22Rv1 (cell line): Measurements from ENCODE around the gene CATSPERB.

Source experiments
- H3K27ac ChIP-seq: fragments of 450-650 bp; 2 replicates; pipeline ENCODE4 v1.5.1; 2017
- CTCF ChIP-seq: fragments of 450-650 bp; IDR thresholded peaks from 2 replicates; pipeline ENCODE4 v1.5.1; 2017; ENCODE audit warnings: mild to moderate bottlenecking
- ZFX ChIP-seq: fragments of 450-650 bp; IDR thresholded peaks from 2 replicates; pipeline ENCODE4 v1.6.1; 2017; ENCODE audit warnings: antibody characterized with exemption, borderline replicate concordance

The CATSPERB gene, protein sequence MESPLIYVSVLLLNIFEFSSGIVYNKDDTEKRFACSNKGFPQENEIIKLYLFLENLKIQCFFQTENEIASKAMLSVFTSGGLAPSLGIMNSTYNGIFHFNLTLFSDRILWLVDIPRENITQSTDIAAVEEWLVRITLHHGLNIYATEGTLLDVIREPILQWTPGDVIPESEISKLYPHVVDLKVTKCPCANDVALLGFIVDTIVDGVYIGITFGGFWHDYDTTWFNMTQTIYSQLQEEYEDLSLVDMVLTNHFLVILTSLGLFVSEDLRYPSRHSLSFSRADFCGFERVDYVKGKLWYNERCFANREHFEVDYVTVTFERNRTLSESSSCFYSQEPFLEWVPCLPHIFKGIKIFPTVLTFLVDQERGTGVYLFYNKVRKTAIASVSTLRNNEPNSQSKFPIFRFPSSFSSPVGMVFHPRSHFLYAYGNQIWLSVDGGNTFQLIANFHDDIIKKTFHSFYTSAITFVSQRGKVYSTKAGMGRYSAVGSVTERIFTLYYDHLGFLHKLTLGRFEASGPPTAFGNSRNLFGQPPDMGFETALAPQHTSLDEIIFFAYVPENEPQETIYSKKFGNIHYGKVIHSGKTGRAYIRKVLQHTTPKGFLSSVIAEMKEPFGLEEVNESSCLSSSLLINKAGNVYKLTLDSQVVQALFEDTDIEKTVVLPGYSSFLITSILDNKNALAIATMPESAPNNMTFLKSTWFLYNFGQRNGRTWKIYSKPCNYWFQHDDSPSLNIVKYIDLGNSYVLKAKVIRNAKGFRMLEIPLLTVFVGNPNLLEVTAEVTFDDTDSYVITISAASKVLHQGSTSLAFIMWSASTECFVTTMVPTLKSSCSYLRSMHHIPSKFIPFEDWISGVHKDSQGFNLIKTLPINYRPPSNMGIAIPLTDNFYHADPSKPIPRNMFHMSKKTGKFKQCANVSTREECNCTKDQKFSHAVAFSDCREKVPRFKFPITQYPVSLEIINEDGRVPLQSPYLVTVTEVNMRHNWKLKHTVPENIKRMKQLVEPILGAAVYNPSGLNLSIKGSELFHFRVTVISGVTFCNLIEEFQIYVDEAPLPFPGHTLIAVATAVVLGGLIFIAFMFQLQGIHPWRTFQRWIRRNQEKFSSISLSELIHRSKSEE

GRCh38 chr14:91731986-91732385, at the start of gene CATSPERB:
Gene CATSPERB, minus strand, starts transcription at chr14:91732086. Its CDS starts 2,607 bp downstream, at chr14:91729479.
- no peak within 1 kb of the TSS for H3K27ac ChIP-seq
- TF ChIP-seq ZFX: no peak
- TF ChIP-seq CTCF: no peak

DNA sequence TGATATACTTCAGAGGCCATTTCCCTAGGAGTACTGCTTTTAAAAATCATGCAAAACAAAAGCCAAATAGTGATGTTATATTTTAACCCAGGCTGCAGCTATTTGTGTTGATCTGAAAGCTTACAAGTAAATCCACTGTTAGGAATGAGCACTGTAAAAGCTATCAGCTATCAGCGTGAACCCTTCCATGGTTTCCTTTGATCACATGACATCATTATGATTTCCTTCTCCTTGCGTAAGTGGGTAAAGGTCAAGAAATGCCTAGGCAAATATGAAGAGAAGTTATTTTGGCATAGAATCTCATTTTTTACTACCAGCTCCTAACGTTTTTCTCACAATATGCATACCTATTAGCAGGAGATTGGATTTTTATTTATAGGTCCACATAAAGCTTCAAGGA, 48.6 kb upstream of the CATSPERB start:
- TF ChIP-seq ZFX (no peak), CTCF (no peak)
- no peak overlapping the region for H3K27ac ChIP-seq

DNA sequence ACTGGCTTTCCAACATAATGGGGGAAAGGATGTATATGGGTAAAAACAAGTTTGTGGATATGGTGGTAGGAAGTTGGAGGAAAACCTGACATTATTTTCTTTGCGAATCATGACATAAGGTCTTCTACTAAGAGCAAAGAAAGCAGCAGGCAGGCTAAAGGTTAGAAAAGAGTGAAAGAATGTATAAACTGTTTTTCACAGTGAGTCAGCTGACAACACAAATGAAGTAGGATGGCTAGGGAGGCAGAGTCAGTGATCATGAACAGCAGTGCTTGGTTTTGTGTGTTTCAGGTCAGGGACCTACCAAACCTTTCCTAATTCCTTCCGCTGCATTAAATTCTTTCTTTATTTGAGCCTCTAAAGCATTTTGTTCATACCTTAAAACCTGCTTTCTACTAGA, 46.3 kb upstream of the CATSPERB start:
- TF ChIP-seq ZFX (no peak), CTCF (no peak)
- no peak overlapping the region for H3K27ac ChIP-seq

DNA sequence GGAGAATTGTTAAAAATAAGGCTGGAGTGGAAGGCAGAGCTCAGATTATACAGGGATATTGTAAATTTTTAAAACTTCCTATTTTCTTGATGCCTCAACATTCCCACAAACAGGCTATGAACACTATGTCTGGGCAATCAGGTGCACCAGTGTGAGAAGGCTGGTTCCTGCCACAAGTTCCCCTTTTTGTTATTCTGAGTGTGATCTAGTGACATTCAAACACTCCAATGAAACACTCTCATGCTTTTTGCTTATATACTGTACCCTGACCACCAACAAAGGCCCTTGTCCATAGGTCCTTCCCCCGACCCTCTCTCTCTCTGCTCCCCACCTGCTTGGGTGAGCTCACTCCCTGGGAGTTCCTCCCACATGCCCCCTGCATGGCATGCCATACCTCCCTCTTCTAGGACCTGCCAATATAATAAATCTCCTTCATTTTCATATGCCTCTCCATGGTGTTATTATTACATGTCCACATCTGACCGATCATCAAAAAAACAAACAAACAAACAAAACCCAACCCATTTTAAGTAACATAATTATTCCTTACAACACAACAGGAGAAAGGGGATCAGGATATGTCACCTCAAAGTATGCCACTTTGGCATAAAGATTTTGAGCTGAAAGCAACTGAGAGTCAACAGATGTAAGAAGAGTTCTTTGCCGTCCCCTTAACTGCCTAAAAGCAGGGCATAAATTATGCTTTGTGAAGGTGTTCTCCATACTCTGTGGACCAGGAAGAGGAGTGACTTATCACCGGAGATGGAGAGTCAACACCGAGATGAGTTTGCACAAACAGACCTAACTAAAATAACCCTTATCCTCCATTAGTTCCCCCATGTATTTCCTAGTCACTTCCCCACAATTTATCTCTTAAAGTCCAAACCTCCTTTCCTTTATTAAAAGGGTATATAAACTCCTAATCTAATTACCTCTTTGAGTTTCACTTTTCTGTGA, 42.5 kb upstream of the CATSPERB start:
- TF ChIP-seq CTCF: no peak
- no peak for TF ChIP-seq ZFX
- no peak overlapping the region for H3K27ac ChIP-seq

- no peak overlapping the region for H3K27ac ChIP-seq
- TF ChIP-seq CTCF (no peak), ZFX (no peak)
Observed at GRCh38 chr14:91770185-91770584, 38.3 kb upstream of the CATSPERB start.

DNA sequence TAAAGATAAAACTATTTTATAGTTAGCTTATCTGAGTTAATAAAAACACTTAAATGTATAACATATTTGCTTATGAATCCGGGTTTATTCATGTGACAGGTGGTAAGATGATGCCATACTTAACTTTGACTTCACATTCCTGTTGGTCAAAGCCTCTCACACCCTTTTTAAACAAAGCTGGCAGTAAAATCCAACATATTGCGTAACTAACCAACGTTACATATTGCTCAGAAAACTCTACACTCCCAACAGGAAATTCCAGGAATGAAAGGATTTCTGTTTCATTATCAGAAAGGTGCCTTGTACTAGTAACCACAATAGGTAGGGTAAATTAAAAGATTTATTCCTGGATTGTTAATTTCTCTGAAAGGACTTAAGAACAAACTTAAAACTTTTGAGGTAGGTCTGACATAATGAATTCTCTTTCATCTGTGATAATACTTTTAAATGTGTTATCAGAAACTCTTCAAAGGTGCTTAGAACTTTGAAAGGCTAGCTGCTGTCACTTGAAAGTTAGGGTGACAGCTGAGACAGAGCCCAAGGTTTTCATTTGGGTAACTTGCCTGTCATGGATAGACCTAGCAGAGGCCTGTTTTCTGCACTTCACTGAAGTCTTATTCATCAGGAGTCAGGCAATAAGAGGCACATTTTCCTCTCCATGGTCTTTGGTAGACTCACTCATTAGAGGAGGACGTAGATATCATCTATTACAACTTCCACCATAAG, 23.8 kb upstream of the CATSPERB start:
- peak overlapping the region; percentile 38 for H3K27ac ChIP-seq
- no peak for TF ChIP-seq CTCF
- no peak for TF ChIP-seq ZFX
